NCI-H1694 (cell line): ENCODE results near the gene OPN1SW.
A peak's percentile ranks its signal among the peaks of the same experiment; 100 is the strongest.

Experiments
- DNase-seq: peaks from one replicate; lab custom pipeline; 2025; lab: John Stamatoyannopoulos, UW

The OPN1SW gene

DNA sequence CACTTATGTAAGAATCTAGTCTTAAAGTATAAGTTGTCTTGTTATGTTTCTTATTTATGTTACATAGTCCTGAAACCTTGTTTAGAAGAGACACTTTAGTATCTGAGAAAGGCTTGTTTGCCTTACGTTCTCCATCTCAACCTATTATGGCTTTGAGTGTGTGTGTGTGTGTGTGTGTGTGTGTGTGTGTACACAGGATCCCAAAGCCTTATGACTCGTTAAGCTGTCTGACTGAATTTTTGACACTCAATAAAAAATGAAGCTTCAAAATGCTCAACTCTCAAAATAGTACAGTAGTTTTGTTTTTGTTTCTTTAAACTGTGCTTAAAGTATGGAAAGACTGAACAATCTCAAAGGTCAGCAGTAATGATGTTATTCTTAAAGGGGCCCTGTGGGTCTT, 18.4 kb downstream of the OPN1SW start:
- DNase-seq, result no peak

DNA sequence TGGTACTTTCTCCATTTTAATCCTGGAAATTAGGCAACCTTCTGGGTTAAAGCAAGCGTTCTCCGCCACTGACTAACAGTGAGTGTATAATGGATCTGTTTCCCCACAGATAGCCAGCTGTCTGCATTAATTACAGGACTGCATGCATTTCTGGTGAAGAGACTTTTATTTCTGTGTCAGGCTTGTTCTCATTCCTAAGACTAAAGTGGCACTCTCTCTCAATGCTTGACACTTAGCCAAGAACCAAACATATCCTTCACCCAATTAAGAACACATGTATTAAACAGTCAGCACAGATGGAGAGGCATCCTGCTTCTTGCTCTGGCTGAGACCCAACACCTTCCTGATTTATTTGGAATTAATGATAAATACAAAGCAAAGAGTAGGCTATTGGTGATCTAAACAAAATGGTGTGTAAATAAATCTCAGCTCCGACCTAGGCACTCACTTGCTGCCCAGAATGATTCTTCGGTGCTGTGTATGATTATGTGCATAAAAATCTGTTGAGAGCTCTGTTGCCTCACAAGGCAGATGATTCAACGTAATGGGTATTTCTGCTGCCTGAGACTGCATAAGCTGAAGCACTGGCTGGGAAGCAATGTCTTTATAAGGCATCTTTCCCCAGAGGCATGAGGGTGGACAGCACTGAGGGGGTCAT, 19.6 kb downstream of the OPN1SW start:
- DNase-seq, result peak; percentile 75

DNA sequence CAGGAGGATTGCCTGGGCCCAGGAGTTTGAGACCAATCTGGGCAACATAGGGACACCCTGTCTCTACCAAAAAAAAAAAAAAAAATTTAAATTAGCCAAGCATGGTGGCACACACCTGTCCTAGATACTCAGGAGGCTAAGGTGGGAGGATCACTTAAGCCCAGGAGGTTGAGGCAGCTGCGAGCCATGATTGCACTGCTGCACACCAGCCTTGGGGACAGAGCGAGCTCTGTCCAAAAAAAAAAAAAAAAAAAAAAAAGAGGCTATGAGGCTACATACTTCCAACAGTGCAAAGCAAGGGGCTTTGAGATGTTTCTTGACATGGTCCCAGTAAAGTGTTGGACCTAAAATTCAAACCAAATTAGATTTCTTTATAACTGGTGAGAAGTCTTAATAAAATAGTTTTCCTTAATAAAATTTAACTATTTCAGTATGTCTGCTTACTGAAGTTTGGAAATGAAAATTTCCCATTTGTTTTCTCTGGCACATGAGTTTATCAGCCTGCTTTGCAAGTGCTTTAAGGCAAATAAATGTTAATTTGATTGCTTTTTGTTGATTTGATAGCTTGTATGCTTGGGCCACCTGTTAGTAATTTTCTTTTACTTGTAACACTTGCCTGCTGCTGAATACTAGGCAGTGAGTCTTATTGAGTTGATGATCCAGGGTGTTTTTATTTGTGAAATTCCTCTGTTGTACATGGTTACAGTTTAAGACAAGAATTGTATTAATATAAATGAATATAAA, 20.3 kb downstream of the OPN1SW start:
- DNase-seq, result peak; percentile 31

DNA sequence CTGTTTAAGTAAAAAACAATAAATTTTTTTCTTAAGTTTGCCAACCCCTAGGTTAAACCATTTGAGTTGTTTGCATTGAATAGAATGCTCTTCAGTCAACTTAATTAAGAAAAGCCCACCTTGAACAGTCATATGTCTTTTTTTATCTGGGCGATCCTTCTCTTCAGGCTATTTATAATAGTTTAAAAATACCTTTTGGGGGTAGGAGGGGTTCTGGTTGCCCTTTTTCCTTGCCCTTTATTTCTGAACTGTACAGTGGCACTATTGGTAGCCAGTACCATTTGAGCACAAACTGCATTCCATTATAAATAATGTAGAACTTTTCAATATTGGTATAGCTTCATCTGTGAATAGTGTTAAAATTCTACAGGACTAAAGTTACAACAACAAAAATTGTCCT, 23.3 kb downstream of the OPN1SW start:
- DNase-seq, result no peak

DNA sequence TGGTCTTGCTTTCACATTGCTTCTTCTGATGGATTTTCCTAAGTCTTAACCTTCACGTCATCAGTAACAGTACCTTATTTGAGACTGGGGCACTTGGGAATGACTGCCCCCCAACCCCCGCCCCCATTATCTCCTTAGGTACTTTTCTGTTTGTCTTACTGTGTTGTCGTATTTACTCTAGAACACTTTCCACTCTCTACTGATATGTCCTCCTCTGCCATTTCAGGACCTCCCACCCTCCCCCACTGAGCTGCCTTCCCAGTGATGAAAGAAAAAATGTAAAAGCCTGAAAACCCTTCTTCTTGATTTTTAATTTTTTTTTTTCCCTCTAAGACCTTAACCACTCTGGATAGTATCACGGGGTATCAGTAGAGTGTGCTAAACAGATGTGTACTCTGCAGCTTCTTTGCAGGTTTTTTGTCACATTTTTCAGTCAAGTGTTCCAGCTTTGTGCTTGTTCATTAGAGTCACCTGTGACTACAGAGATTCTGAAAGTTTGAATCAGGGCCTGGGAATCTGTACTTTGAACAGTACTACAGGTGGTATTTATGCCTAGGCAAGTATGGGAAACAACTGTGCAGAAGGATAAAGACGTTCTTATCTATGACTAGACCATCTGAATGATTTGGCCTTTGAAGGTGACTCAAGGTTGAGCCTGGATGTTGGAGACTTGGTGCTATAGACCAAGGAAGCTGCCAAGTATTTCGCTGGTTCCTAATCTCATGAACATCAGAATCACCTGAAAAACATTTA, 28.1 kb downstream of the OPN1SW start:
- no peak for DNase-seq

DNA sequence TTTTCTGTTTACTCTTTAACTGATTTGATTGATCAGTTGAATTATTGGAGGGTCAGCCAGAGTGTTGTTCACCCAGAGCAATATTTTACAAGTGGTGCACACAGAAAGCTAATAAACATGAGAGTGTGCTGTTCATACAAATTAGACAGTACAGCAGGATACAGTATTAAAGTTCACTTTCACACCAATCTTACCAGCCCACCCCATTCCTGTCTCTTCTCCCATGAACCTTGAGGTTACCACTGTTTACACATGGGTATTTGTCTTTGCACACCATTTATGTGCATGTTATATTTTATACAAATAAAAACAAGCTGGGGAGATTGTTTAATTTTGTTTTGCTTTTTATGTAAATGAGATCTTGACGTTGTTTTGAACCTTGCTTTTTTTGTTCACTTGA, 29.9 kb downstream of the OPN1SW start:
- no peak for DNase-seq

DNA sequence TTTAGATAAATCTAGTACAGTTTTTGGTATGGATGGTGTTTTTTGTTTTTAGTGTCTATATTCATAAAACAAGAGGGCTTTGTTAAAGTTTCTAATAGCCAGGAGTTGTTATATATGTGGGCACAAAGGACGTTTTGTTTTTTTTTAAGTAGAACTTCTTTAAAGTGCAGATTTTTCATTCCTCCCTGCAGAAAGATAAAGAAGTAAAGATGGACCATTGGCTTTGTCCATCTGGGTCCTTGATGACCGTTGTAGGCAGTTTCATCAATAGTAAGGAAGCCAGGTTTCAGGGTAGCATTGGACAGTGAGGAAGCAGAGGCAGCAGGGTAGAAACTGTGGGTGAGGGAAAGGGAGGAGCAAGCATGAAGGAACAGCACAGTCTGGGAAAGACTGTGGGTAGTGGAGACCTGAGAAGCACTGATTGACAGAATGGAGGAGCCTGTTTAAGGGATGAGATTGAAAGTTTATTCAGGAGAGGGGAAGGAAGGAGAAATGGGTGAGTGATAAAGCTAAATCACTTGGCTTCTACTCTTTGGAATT, 31.2 kb downstream of the OPN1SW start:
- DNase-seq, result no peak

DNA sequence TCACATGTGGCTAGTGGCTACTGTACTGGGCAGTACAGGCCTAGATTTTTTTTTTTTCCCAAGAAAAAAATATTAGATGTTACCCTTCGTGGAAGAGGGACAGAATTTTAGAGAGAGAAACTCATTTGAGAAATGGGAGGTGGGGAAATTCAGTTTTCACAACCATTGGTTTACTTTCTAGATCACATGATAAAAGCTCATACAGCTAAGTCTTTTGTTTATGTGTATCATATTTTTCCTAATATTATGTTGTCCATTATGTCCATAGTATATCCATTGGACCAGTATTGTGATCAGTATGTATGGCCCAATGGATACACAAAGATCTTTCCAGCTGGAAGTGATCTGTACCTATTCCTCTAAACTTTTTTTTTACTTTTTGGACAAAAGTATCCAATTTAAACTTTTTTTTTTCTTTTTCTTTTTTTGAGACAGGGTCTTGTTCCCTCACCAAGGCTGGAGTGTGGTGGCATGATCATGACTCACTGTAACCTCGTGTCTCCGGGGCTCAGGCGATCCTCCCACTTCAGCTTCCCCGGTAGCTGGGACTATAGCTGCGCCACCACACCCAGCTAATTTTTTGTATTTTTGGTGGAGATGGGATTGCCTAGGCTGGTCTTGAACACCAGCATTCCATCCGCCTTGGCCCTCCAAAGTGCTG, 32.4 kb downstream of the OPN1SW start:
- no peak for DNase-seq

DNA sequence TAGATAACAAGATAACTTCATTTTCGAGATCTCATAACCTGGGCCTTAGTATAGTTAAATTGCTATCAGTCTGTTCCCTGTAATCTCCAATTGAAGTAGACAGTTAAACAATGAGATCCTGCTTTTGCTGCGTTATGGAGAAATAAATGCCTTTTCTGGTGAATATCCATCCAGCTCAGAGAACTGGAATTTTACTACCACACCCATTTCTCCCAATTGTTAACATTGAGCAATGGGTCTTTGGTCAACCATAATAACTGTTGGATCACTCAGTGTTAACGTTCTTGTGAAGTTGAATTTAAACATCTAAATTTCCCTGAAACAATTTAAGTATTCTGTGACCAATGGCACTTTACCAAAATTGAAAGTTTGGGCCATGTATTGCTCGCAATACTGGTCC, 33.4 kb downstream of the OPN1SW start:
- no peak for DNase-seq

DNA sequence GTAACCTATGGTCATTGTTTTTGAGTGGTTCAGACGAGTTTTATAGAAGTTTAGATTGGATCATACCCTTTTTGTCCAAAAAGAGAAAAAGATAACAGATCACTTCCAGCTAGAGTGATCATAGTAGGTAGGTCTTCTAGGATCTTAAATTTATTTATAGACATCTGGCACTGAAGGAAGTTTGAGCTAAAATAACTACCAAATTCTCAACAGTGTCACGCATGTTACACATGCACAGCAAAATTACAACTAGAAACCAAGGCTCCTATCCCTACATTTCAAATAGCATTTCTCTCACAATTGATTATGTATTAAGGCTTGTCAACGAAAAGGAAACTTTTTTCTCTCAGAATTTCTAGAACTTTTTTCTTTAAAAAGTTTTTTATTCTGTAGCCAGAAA, 34.1 kb downstream of the OPN1SW start:
- no peak for DNase-seq

DNA sequence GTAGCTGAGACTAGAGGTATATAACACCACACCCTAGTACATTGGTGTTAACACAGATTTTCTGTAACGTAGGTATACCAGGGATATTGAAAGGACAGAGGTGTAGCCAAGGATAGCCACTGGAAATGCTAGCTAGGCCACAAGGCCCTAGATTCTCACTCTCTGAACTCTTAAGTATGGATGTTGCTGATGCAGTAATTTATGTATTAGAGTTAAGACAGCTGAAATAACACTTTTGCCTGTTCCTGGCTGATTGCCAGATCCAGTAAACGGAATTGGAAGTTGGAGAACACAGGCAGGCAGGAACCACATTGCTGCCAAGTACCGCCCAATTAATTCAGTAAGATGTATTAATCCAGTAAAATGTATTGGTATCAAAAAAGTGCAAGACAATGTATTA, 34.6 kb downstream of the OPN1SW start:
- no peak for DNase-seq

DNA sequence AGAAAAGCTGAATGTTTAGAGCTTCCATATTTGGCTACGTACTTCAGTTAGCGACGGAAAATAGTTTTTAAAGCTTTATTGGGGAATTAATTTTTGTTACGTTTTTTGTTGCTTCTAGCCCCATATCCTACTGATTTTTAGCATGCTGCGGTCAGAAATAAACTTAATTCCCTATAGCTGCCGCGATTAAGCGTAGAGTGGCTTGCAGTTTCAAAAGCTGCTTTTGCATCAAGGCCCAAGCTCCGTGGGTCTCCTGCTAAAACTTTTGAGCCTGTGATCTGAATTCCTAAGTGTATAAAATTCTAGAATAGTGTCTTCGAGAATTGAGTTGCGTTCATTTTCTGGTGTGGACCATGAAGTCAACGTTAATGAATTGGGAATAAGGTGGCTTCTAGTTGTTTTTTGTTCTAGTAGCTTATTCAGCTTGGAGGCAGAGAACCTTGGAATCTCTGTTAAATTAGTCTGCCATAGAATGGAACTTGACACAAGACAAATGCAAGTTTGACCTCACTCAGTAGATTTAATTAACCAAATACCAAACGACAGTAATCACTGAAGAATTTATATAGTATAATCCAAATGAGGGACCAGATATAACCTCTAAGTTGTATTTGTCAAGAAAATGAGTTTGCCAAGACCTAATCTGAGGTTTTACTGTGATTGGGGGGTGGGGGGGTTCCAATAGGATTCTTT, 35.5 kb downstream of the OPN1SW start:
- no peak for DNase-seq

DNA sequence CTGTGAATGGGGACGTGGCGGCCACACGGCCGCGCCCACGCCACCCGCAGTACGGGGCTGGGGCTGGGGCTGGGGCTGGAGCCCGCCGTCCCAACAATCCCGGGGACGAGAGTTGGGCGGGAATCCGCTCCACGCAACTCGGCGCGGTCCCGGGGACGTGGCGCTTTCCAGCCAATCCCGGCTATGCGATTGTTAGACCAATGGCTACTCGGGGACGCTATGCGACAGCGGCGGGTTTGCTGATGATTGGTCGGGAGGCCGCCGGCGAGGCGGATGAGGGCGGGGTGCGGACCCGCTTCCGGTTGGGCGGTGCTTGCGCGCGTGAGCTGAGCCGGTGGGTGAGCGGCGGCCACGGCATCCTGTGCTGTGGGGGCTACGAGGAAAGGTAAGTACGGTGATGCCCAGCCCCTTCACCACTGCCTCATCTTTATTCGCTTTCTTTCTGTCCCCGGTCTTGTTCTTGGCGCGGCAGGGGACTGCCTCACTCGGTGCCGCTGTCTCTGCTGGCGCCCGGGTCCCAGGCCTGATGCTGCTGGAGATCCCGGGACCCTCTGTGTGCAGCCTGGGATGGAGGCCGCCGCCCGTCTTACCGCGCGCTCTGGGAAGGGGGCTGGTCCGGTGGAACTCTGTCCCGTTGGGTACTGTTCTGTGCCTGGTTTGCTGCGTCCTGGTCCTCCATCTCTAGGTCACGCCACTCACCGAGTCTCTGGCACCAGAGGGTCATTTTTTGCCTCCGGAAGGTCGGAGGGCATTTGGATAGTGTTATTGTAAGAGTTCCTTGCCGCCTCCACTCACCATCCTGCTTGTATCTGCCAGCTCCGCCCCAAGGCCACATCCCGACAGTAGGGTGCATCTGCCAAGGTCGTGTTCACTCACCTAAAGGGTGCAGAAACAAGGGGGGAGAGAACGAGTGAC, 36.3 kb downstream of the OPN1SW start, which contains the start of gene CALU:
TSS of gene CALU (plus strand) at position 312 of the 915 bp plus-strand sequence. CDS start 9,225 bp downstream, outside the sequence.
- peak; percentile 95 for DNase-seq

DNA sequence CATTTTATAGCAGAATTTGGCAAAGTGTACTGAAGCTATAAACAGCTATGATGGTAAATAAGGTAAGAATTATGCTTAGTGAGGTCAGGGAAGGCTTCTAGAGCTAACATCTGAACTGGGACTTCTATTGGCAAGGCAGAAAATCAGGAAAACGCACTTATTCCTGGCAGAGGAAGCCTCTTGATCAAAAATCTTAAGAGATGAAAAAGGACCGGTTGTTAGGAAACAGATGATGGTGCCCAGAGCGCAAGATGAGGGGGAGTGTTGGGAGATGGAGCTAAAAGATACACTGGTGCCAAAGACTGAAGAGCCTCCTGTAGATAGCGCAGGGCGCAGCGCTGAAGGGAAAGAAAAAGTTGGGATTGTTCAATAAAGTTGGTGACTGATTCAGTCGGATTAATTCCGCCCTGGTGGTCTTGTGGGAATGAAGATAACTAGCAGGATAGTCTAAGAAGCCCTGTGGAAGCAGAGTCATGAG, 37.0 kb downstream of the OPN1SW start:
- DNase-seq, result peak; percentile 45

DNA sequence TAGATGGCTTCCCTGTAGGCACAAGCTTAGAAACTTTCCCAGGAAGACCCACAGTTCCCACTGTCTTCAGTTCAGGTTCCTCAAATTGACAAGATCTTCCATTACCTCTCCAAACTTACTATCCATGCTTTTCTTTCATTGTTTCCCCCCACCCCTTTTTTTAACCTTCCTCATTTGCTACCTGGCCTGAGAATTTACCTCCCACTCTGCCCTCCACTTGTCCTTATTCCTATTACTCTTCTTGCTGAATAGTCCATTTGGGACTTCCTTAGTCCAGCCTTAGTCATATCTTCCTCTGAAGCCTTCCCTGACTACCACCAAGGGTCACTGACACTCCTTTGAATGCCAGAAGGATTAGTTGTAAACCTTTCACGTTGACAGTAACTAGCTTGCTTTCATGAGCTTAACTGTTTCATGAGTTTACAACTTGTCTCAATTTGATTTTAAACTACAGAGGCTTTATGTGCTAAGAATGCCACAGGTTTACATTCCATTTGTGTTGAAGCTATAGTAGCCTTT, 37.7 kb downstream of the OPN1SW start:
- DNase-seq, result no peak

DNA sequence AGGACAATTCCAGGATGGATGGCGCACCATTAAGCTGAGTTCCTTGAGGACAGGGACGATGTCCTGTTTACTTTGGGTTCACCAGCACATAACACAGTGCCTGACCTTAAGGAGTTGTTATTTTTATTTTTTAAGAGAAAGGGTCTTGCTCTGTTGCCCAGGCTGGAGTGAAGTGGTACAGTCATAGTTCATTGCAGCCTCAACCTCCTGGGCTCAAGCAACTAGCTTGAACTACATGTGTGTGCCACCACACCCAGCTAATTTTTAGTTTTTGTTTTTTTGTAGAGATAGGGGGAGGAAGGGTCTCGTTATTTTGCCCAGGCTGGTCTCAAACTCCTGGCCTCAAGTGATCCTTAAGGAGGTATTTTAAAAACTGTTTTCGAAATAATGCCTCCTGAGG, 38.2 kb downstream of the OPN1SW start:
- no peak for DNase-seq

DNA sequence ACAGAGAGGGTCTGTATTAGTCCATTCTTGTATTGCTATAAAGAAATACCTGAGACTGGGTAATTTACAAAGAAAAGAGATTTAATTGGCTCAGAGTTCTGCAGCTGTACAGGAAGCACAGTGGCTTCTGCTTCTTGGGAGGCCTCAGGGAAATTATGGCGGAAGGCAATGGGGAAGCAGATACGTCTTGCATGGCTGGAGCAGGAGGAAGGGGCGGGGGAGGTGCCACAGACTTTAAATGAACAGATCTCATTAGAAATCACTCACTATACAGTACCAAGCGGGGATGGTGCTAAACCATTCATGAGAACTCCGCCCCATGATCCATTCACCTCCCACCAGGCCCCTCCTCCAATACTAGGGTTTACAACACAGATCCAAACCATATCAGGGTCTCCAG, 40.2 kb downstream of the OPN1SW start:
- no peak for DNase-seq

DNA sequence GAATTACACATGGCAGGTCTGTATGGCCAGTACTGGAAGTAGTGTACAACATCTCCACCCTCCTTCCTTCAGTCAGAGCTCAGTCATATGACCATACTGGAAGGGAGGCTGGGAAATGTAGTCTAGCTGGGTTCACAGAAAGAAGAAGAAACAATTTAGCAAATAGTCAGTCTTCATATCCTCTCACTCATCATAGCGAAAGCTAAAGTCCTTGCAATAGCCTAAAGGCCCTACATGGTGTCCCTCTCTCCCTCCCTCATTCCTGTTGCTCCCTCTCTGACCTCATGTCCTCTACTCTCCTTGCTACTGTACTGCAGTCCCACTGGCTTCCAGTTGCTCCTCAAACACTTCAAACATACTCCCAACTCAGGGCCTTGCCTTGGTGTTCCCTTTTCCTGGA, 40.7 kb downstream of the OPN1SW start:
- DNase-seq, result no peak

DNA sequence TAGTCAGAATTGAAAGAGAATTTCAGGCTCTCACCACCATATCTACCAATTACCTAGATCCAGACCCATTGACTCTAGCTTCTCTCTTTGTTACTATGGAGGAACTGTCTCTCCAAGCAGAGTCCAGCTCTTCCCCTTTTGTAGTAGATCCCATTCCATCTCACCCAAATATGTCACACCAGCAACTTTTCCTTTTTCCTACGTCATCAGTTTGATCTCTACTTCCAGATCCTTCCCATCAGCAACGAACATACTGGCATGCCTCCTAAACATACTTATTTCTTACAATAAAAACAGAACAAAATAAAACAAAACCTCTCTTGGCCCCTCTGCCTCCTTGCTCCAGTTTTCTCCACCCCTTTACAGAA, 42.3 kb downstream of the OPN1SW start:
- no peak for DNase-seq
